MCF 10A (cell line): ENCODE measurements around the gene KANSL3. TPM values are rescaled to one million over a fixed set of nuclear protein-coding genes. Genes with fewer than 3 reads are reported as not detected.

ENCODE experiments used
- BruUV-seq: library from RNA; stranded (reverse); fragments of 400-500 nt; replicated peaks from 2 replicates; lab custom pipeline; 2021; lab: Mats Ljungman, UMichigan
- CTCF ChIA-PET: fragments of 300-600 bp; sonication (Branson Sonifier 250); formaldehyde crosslinking; extraction: SDS; loops from one replicate; lab custom pipeline; 2021; ENCODE audit warnings: antibody characterized with exemption, inconsistent platforms; lab: Yijun Ruan, JAX
- POLR2A ChIA-PET: fragments of 300-600, 350-650 bp; sonication (Branson Sonifier 250); formaldehyde crosslinking; extraction: SDS; loops from one replicate; lab custom pipeline; 2020; ENCODE audit warnings: antibody characterized with exemption, inconsistent platforms; lab: Yijun Ruan, JAX
- DNase-seq: peaks from one replicate; pipeline ENCODE4 v3.0.0-alpha.2; 2018; ENCODE audit not compliant: unreplicated experiment
- H3K27ac Mint-ChIP-seq: one replicate; pipeline ENCODE4 v1.8.0; 2022; ENCODE audit warnings: mild to moderate bottlenecking, low read depth, mixed read lengths; ENCODE audit not compliant: unreplicated experiment
- H3K27me3 Mint-ChIP-seq: one replicate; pipeline ENCODE4 v1.8.0; 2022; ENCODE audit warnings: mixed read lengths; ENCODE audit not compliant: insufficient read depth, unreplicated experiment
- H3K36me3 Mint-ChIP-seq: one replicate; pipeline ENCODE4 v1.8.0; 2022; ENCODE audit warnings: mild to moderate bottlenecking, moderate library complexity, mixed read lengths; ENCODE audit not compliant: insufficient read depth, unreplicated experiment
- H3K4me1 Mint-ChIP-seq: one replicate; pipeline ENCODE4 v1.8.0; 2022; ENCODE audit warnings: mixed read lengths; ENCODE audit not compliant: insufficient read depth, unreplicated experiment
- H3K4me3 Mint-ChIP-seq: one replicate; pipeline ENCODE4 v1.8.0; 2022; ENCODE audit warnings: mild to moderate bottlenecking, moderate library complexity, mixed read lengths; ENCODE audit not compliant: unreplicated experiment
- H3K9me3 Mint-ChIP-seq: one replicate; pipeline ENCODE4 v1.8.0; 2022; ENCODE audit warnings: mixed read lengths; ENCODE audit not compliant: unreplicated experiment
- CTCF ChIP-seq: fragments of 200-600 bp; IDR thresholded peaks from one replicate; pipeline ENCODE4 v1.8.0; 2022; ENCODE audit warnings: antibody characterized with exemption, mild to moderate bottlenecking; ENCODE audit not compliant: unreplicated experiment
- intact Hi-C: fragments of 100-400 bp; cut with micrococcal nuclease; formaldehyde crosslinking; loops from 2 replicates; pipeline ENCODE4 v1.14.1; 2022
- total RNA-seq: library from RNA; stranded (reverse); gene quantifications from 2 replicates; pipeline ENCODE4 v1.2.3, GENCODE V29; 2022

KANSL3 gene
- total RNA-seq, 1 experiment from 2014 or later = 41.4 TPM

- H3K27ac Mint-ChIP-seq = no peak overlapping the region
- no peak overlapping the region for H3K4me3 Mint-ChIP-seq
- ChIA-PET POLR2A (no interaction called here), CTCF (interaction anchor here (0.6 to 2.2 kb wide), 3 partner anchors 210 to 261 kb away, joined by 3 to 4 read pairs (median 3); partner anchors contain the start of gene ANKRD39)
- peaks cover 5% of the 10 kb centered on the region for H3K4me1 Mint-ChIP-seq
- H3K27me3 Mint-ChIP-seq = no peaks in the 10 kb centered on the region
- no peak for DNase-seq
- TF ChIP-seq CTCF = no peak
- no peaks in the 10 kb centered on the region for H3K9me3 Mint-ChIP-seq
- peaks cover 71% of the 10 kb centered on the region for H3K36me3 Mint-ChIP-seq
- intact Hi-C loops = no loop called here
- BruUV-seq = no TSS peak
Observed at GRCh38 chr2:96596596-96596995, 41.5 kb downstream of the KANSL3 start.

- BruUV-seq = no TSS peak
- TF ChIP-seq CTCF = no peak
- Mint-ChIP-seq H3K27ac (no peak overlapping the region), H3K27me3 (no peaks in the 10 kb centered on the region), H3K9me3 (no peaks in the 10 kb centered on the region), H3K4me3 (no peak overlapping the region), H3K4me1 (peaks cover 5% of the 10 kb centered on the region), H3K36me3 (peaks cover 52% of the 10 kb centered on the region)
- CTCF ChIA-PET = interaction anchor here (1.0 to 2.2 kb wide), 3 partner anchors 10 to 263 kb away, joined by 3 to 5 read pairs (median 4); partner anchors contain the start of genes ANKRD39 and CNNM4
- DNase-seq = no peak
- POLR2A ChIA-PET = interaction anchor here (2.5 kb wide), 1 partner anchor 11 kb away, joined by 9 read pairs; no protein-coding TSS in a partner anchor
- intact Hi-C loops = no loop called here
Observed at GRCh38 chr2:96594691-96595152, 43.4 kb downstream of the KANSL3 start.

- Mint-ChIP-seq H3K27me3 (no peaks in the 10 kb centered on the region), H3K4me3 (no peak overlapping the region), H3K9me3 (no peaks in the 10 kb centered on the region), H3K27ac (no peak overlapping the region), H3K4me1 (peaks cover 5% of the 10 kb centered on the region), H3K36me3 (peaks cover 49% of the 10 kb centered on the region)
- BruUV-seq = no TSS peak
- ChIA-PET CTCF (interaction anchor here (2.2 kb wide), 2 partner anchors 167 to 264 kb away, joined by 4 to 5 read pairs; partner anchors contain the start of genes ANKRD39 and CNNM4), POLR2A (interaction anchor here (2.5 kb wide), 1 partner anchor 10 kb away, joined by 9 read pairs; no protein-coding TSS in a partner anchor)
- TF ChIP-seq CTCF = no peak
- intact Hi-C loops = no loop called here
- DNase-seq = no peak
Observed at GRCh38 chr2:96594282-96594681, 43.8 kb downstream of the KANSL3 start.

GRCh38 chr2:96591494-96591893 lies 46.6 kb downstream of the KANSL3 start:
- no peak for TF ChIP-seq CTCF
- no peaks in the 10 kb centered on the region for H3K4me1 Mint-ChIP-seq
- H3K27ac Mint-ChIP-seq = no peak overlapping the region
- peaks cover 50% of the 10 kb centered on the region for H3K36me3 Mint-ChIP-seq
- intact Hi-C loops = no loop called here
- BruUV-seq = no TSS peak
- H3K4me3 Mint-ChIP-seq = no peak overlapping the region
- DNase-seq = no peak
- ChIA-PET POLR2A (no interaction called here), CTCF (no interaction called here)
- H3K27me3 Mint-ChIP-seq = no peaks in the 10 kb centered on the region
- no peaks in the 10 kb centered on the region for H3K9me3 Mint-ChIP-seq
